MM.1S (cell line): ENCODE measurements around the gene CHCHD6.

Experiments used
- CTCF ChIP-seq: fragments of 300-600 bp; sonication (generic); IDR thresholded peaks from 2 replicates; pipeline ENCODE4 v1.5.1; 2016; ENCODE audit warnings: antibody characterized with exemption, low read length, mixed read lengths
- EZH2 ChIP-seq: fragments of 300-600 bp; sonication (generic); optimal IDR thresholded peaks from 2 replicates; pipeline ENCODE3; 2017; ENCODE audit warnings: low read depth, mild to moderate bottlenecking, antibody characterized with exemption, low read length, mixed read lengths
- EZH2phosphoT487 ChIP-seq: fragments of 300-600 bp; sonication (generic); IDR thresholded peaks from 2 replicates; pipeline ENCODE4 v1.6.1; 2018; ENCODE audit warnings: antibody characterized with exemption, low read length

- TF ChIP-seq EZH2 (no peak), CTCF (no peak), EZH2phosphoT487 (no peak)
Measured at GRCh38 chr3:126807795-126808194, 103.8 kb downstream of the CHCHD6 start.
